ENCODE data around the gene CPAMD8.

Gene CPAMD8

GRCh38 chr19:17048885-17049453 lies 22.4 kb upstream of the CPAMD8 start:
- no peak for TF ChIP-seq CTCF (IDR thresholded peaks at IDR 0.05; ENCODE audit: insufficient read depth, low read length, poor library complexity, severe bottlenecking)
- DNase-seq (ENCODE audit: extremely low read depth, insufficient read length), result no peak
- H3K27me3 ChIP-seq (replicated peaks; ENCODE audit: control insufficient read depth, insufficient read depth, low read length), result no peaks in the 10 kb centered on the region
- H3K4me3 ChIP-seq (replicated peaks; ENCODE audit: low read depth, low read length), result no peak overlapping the region
- peaks cover 13% of the 10 kb centered on the region for H3K36me3 ChIP-seq (ENCODE audit: control insufficient read depth, insufficient read depth, low read length)

- TF ChIP-seq CTCF (IDR thresholded peaks at IDR 0.05; ENCODE audit: insufficient read depth, low read length, poor library complexity, severe bottlenecking), result no peak
- Histone ChIP-seq H3K36me3 (ENCODE audit: control insufficient read depth, insufficient read depth, low read length) (peaks cover 6% of the 10 kb centered on the region), H3K27me3 (replicated peaks; ENCODE audit: control insufficient read depth, insufficient read depth, low read length) (no peaks in the 10 kb centered on the region), H3K4me3 (replicated peaks; ENCODE audit: low read depth, low read length) (no peak overlapping the region)
- no peak for DNase-seq (ENCODE audit: extremely low read depth, insufficient read length)
Measured at GRCh38 chr19:17045907-17046502, 19.4 kb upstream of the CPAMD8 start.

GRCh38 chr19:17043744-17044143 lies 17.1 kb upstream of the CPAMD8 start:
- TF ChIP-seq CTCF (IDR thresholded peaks at IDR 0.05; ENCODE audit: insufficient read depth, low read length, poor library complexity, severe bottlenecking), result no peak
- H3K27me3 ChIP-seq (replicated peaks; ENCODE audit: control insufficient read depth, insufficient read depth, low read length), result no peaks in the 10 kb centered on the region
- H3K4me3 ChIP-seq (replicated peaks; ENCODE audit: low read depth, low read length), result no peak overlapping the region
- peaks cover under 1% of the 10 kb centered on the region for H3K36me3 ChIP-seq (ENCODE audit: control insufficient read depth, insufficient read depth, low read length)
- DNase-seq (ENCODE audit: extremely low read depth, insufficient read length), result no peak

- TF ChIP-seq CTCF (IDR thresholded peaks at IDR 0.05; ENCODE audit: insufficient read depth, low read length, poor library complexity, severe bottlenecking), result no peak
- no peak overlapping the region for H3K4me3 ChIP-seq (replicated peaks; ENCODE audit: low read depth, low read length)
- no peaks in the 10 kb centered on the region for H3K27me3 ChIP-seq (replicated peaks; ENCODE audit: control insufficient read depth, insufficient read depth, low read length)
- DNase-seq (ENCODE audit: extremely low read depth, insufficient read length), result no peak
- no peaks in the 10 kb centered on the region for H3K36me3 ChIP-seq (ENCODE audit: control insufficient read depth, insufficient read depth, low read length)
Measured at GRCh38 chr19:17041976-17042375, 15.4 kb upstream of the CPAMD8 start.

GRCh38 chr19:17037966-17038500 lies 11.4 kb upstream of the CPAMD8 start:
- no peaks in the 10 kb centered on the region for H3K36me3 ChIP-seq (ENCODE audit: control insufficient read depth, insufficient read depth, low read length)
- no peak overlapping the region for H3K4me3 ChIP-seq (replicated peaks; ENCODE audit: low read depth, low read length)
- DNase-seq (ENCODE audit: extremely low read depth, insufficient read length), result no peak
- no peak for TF ChIP-seq CTCF (IDR thresholded peaks at IDR 0.05; ENCODE audit: insufficient read depth, low read length, poor library complexity, severe bottlenecking)
- H3K27me3 ChIP-seq (replicated peaks; ENCODE audit: control insufficient read depth, insufficient read depth, low read length), result no peaks in the 10 kb centered on the region

All from GM06990 (cell line).